ENCODE data around the gene POLR2M.

POLR2M gene

GRCh38 chr15:57706405-57707209 is at the start of gene POLR2M:
Gene POLR2M (plus strand): TSS chr15:57706714. CDS start chr15:57706843, 129 bp downstream.
- DNase-seq, result peak; percentile 90 to 93

GRCh38 chr15:57657619-57658018 is 48.9 kb upstream of the POLR2M start:
- DNase-seq, result no peak

DNA sequence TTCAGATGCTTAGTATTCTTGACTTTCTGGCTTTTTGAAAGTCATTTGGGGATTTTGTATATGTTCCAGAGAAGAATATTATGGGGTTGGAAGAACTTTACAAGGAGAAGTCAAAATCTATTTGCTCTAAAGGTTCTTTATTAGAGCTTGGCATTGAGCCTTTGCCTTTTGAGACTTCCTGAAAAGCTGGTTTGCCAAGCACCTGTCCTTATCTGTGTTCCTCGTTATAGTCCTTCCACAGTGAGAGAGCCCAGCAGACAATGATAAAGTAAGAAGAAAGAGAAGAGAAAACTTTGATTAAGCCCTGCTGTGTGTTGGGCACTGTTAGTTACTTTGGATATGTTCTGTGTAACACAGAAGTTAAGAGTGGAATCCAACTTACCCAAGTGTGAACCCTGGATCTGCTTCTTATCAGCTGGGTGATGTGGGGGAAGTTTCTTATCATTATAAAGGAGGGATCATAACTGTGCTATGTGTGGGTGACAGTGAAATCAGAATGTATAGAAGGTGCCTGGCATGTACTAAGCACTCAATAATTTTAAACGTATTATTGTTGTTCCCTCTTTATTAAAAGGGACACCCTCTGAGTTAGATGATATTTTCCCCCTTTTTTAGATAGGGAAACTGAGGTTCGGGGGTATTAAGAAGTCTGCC is 44.3 kb upstream of the POLR2M start:
- DNase-seq, result no peak

- DNase-seq, result no peak
These were observed 43.7 kb upstream of the POLR2M start for GRCh38 chr15:57662802-57663201.

DNA sequence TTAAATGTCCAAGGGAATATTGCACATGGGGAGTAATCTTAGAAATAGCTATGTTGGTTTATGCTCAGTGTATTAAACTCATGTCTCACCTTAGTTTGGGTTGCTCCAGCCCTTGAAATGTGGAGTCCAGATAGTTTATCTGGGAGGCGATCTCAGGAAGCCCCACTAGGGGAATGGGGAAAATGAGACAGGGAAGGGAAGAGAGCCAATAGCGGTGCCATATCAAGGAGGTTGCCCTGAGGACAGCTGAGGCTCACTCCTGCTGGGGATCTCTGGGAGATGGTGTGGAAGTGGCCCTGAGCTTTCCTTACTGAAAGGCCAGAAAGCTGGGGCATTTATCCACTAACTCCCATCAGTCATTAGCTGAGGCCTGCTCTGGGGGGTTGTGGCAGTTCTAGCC is 43.3 kb upstream of the POLR2M start:
- DNase-seq, result no peak

DNA sequence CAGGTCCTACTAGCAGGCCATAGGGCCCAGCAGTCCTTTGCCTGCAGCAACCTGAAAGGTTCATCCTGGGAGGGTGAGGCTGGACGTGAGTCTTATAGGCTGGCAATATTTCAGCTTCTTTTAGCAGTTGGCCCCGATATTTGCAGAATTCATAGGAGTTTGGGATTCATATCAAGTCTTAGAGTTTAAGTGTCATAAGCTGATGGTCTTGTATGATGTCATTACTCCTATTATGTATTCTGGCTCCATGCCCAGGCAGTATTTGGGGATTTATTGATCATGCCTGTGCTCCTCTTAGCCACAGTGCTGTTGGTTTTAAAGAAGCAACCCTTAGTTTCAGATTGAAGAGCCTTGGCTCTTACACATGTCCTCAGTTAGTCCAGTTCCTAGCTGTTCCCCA is 41.3 kb upstream of the POLR2M start:
- DNase-seq, result no peak

- DNase-seq, result no peak
These were observed 40.6 kb upstream of the POLR2M start for GRCh38 chr15:57665939-57666338.

GRCh38 chr15:57667171-57667849 is 39.2 kb upstream of the POLR2M start:
- DNase-seq, result no peak

- no peak for DNase-seq
These were observed 38.5 kb upstream of the POLR2M start for GRCh38 chr15:57668016-57668415.

GRCh38 chr15:57671636-57672035 is 34.9 kb upstream of the POLR2M start:
- no peak for DNase-seq

- no peak for DNase-seq
These were observed 30.9 kb upstream of the POLR2M start for GRCh38 chr15:57675481-57676181.

DNA sequence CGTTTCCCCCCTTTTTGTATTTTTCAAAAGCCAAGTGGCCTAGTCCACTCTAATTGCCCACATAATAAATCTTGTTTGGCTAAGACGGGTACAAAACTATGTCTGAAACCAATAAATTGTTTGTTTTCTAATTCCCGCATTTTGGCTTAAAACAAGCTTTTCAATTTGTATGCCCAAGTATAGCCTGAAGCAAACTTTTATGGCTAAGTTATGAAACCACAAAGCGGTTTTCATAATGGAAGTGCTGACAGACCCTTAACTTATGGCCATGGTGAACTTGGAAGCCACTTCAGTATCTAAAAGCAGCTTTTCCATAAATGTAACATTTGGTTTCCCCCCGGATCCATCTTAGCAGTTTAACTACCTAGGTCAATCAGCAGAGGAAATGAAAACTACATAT is 29.9 kb upstream of the POLR2M start:
- DNase-seq, result no peak

- no peak for DNase-seq
These were observed 29.3 kb upstream of the POLR2M start for GRCh38 chr15:57677204-57677603.

GRCh38 chr15:57680021-57680420 is 26.5 kb upstream of the POLR2M start:
- DNase-seq, result no peak

DNA sequence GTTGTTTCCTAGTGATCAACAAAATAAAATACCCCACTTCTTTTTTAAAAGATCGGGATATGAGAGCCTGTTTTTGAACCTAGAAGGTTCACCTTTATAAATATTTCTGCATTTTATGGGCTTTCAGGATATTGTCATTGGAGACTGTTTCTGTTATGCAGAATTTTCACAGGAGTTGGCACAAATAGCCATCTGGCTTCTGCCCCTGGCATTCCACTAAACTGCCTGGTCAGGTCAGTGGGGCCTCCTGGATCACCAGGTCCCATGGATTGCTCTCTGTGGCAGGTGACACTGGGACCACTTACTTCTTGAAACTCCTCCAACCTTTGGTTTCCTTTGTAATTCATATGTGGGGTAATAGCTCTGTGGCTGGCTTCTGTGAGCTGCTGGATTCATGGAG is 25.5 kb upstream of the POLR2M start:
- DNase-seq, result no peak

- no peak for DNase-seq
These were observed 23.0 kb upstream of the POLR2M start for GRCh38 chr15:57683481-57683880.

GRCh38 chr15:57684491-57685151 is 21.9 kb upstream of the POLR2M start:
- DNase-seq, result no peak

DNA sequence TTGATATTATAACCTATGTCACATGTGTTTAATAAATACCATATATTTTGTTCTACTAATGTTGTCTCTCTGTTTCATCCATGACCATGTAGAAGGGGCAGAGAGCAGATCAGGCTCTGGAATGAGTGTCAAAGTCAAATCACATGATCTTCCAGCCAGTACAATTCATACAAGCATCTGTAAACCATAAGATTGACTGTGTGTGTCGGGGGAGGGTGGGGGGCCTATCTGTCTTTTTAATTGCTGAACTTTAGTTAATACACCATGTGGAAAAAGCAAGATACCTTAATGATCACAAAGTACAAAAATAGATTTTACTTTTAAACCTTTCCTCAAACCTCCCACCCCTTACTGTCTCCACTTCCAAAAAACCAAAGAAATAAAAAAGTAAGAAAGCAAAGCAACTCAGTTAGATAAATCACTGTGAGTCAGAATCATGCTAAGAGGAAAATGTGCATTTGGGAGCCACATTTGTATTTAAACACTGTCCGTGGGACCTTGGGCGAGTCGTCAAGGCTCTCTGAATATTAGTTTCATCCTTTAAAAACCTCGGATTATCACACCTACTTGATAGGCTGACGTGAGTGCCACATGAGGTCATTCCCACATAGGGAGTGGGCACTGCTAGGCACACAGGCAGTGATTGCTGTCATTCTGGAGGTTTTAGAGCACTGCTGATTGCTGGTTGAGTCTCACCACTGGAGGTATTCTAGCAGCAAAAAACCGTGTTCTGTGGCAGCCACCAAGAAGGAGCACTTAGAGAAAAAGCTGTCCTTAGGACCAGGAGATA is 21.0 kb upstream of the POLR2M start:
- no peak for DNase-seq

GRCh38 chr15:57686657-57687056 is 19.9 kb upstream of the POLR2M start:
- no peak for DNase-seq

DNA sequence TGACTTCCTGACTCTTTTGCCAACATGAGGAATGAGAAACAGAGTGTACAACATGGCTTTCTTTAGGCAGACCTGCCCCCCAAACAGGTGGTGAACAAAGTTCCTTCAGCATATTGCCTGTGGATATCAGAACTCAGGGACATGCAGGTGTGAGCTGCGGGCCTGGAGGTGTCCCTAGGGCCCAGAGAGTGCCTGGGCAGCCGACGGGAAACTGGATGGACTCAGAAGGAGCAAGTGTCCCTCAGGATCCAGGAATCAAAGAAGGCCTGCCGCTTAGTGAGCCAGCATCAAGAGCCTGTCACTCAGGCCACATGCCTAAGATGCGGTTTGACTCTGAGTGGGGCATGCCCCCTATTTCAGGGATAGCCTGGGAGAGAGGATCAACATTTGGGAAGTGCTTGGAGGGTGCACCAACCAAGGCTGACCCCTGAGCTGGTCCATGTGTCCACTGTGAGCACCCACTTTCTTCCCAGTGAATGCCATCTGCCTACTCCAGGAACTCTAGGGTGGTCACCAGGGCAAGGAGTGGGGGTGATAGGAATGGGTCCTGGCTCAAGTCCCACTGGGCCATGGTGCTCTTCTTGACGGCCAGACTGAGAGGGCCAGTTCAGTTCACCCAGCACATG is 16.1 kb upstream of the POLR2M start:
- no peak for DNase-seq

- no peak for DNase-seq
These were observed 15.4 kb upstream of the POLR2M start for GRCh38 chr15:57691082-57691481.
